ENCODE measurements around the gene RLF. TPM values are rescaled to one million over a fixed set of nuclear protein-coding genes. Genes with fewer than 3 reads are reported as not detected.

Gene RLF
- total and polyA plus RNA-seq, 9 of the 15 experiments (the other 6 are each of a cell fraction or from before 2014, with no cell fraction given) = 3.6 to 35.0 (median 21.2) TPM

GRCh38 chr1:40184193-40184592 is 23.0 kb downstream of the RLF start (continued):
- TF ChIP-seq BRF2 (IDR thresholded peaks at IDR 0.05; ENCODE audit: borderline replicate concordance, insufficient read depth, insufficient read length) (no peak), MTA2 (IDR thresholded peaks at IDR 0.05; ENCODE audit: low read depth) (0 out of 2 replicates have a peak, but pooled peaks have one; percentile 15), ZNF445 (CRISPR knock-in tag; IDR thresholded peaks at IDR 0.05; ENCODE audit: low read depth) (no peak), EP400 (IDR thresholded peaks at IDR 0.05) (0 out of 2 replicates have a peak, but pooled peaks have one; percentile 31), TOE1 (IDR thresholded peaks at IDR 0.05; ENCODE audit: borderline replicate concordance) (peak; percentile 22; the same call in 1 of the 2 replicates), TOE1 (CRISPR knock-in tag; IDR thresholded peaks at IDR 0.05; ENCODE audit: borderline replicate concordance, low read depth) (no peak), CBFA2T3 (IDR thresholded peaks at IDR 0.05) (peak; percentile 85), SMARCE1 (IDR thresholded peaks at IDR 0.05) (peak; percentile 50; the same call in 1 of the 2 replicates), ZKSCAN1 (IDR thresholded peaks at IDR 0.05; ENCODE audit: low read depth, low read length) (no peak), CBX1 (IDR thresholded peaks at IDR 0.05; ENCODE audit: low read depth) (no peak), ARID1B (IDR thresholded peaks at IDR 0.05) (peak; percentile 86), CBFA2T2 (conservative IDR thresholded peaks at IDR 0.05) (peak; percentile 67), MXI1 (IDR thresholded peaks at IDR 0.05; ENCODE audit: low read depth, low read length) (no peak), CSDE1 (IDR thresholded peaks at IDR 0.05) (no peak), HSF4 (CRISPR knock-in tag; IDR thresholded peaks at IDR 0.05; ENCODE audit: borderline replicate concordance) (no peak), MECOM (CRISPR knock-in tag; IDR thresholded peaks at IDR 0.05) (no peak), NR2F6 (CRISPR knock-in tag; IDR thresholded peaks at IDR 0.05) (no peak), SUPT5H (IDR thresholded peaks at IDR 0.05) (no peak), TRIM24 (IDR thresholded peaks at IDR 0.05) (0 out of 4 replicates have a peak, but pooled peaks of 1 of the 2 experiments have one; percentile 14), PKNOX1 (IDR thresholded peaks at IDR 0.05) (0 out of 2 replicates have a peak, but pooled peaks have one; percentile 5), ZNF316 (IDR thresholded peaks at IDR 0.05) (no peak)
- TF ChIP-seq, protein P1, sequence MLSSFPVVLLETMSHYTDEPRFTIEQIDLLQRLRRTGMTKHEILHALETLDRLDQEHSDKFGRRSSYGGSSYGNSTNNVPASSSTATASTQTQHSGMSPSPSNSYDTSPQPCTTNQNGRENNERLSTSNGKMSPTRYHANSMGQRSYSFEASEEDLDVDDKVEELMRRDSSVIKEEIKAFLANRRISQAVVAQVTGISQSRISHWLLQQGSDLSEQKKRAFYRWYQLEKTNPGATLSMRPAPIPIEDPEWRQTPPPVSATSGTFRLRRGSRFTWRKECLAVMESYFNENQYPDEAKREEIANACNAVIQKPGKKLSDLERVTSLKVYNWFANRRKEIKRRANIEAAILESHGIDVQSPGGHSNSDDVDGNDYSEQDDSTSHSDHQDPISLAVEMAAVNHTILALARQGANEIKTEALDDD (IDR thresholded peaks at IDR 0.05) = peak; percentile 45; the same call in 1 of the 2 replicates
- TF ChIP-seq, protein P2, sequence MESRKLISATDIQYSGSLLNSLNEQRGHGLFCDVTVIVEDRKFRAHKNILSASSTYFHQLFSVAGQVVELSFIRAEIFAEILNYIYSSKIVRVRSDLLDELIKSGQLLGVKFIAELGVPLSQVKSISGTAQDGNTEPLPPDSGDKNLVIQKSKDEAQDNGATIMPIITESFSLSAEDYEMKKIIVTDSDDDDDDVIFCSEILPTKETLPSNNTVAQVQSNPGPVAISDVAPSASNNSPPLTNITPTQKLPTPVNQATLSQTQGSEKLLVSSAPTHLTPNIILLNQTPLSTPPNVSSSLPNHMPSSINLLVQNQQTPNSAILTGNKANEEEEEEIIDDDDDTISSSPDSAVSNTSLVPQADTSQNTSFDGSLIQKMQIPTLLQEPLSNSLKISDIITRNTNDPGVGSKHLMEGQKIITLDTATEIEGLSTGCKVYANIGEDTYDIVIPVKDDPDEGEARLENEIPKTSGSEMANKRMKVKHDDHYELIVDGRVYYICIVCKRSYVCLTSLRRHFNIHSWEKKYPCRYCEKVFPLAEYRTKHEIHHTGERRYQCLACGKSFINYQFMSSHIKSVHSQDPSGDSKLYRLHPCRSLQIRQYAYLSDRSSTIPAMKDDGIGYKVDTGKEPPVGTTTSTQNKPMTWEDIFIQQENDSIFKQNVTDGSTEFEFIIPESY (CRISPR knock-in tag; IDR thresholded peaks at IDR 0.05) = no peak
- TF ChIP-seq, protein P3, sequence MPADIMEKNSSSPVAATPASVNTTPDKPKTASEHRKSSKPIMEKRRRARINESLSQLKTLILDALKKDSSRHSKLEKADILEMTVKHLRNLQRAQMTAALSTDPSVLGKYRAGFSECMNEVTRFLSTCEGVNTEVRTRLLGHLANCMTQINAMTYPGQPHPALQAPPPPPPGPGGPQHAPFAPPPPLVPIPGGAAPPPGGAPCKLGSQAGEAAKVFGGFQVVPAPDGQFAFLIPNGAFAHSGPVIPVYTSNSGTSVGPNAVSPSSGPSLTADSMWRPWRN (IDR thresholded peaks at IDR 0.05; ENCODE audit: low read depth) = no peak
- TF ChIP-seq, protein P4, sequence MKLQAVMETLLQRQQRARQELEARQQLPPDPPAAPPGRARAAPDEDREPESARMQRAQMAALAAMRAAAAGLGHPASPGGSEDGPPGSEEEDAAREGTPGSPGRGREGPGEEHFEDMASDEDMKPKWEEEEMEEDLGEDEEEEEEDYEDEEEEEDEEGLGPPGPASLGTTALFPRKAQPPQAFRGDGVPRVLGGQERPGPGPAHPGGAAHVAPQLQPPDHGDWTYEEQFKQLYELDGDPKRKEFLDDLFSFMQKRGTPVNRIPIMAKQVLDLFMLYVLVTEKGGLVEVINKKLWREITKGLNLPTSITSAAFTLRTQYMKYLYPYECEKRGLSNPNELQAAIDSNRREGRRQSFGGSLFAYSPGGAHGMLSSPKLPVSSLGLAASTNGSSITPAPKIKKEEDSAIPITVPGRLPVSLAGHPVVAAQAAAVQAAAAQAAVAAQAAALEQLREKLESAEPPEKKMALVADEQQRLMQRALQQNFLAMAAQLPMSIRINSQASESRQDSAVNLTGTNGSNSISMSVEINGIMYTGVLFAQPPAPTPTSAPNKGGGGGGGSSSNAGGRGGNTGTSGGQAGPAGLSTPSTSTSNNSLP (IDR thresholded peaks at IDR 0.05; ENCODE audit: borderline replicate concordance, low read depth, low read length) = no peak
